Body of pancreas (tissue), 4 donors: ENCODE measurements around the gene DPEP2. TPM values are rescaled to one million over a fixed set of nuclear protein-coding genes. Genes with fewer than 3 reads are reported as not detected.
"Not testable (repeated sequence)": the region's sequence is repeated elsewhere in the genome, so short reads cannot be mapped to it uniquely, and the experiment has no call there.

Experiments
- ATAC-seq: fragments of 150-250 bp; one replicate; pipeline ENCODE4 v1.9.1; 2016
- DNase-seq, 4 donors: peaks; one replicate each; pipeline ENCODE4 v3.0.0-alpha.2; 2019
- H3K27ac ChIP-seq, 4 donors: fragments of 200-600 bp; sonication (generic); 1 replicate in 3 of 4; 2 replicates in 1 of 4; pipeline versions ENCODE4 v1.5.1 to v1.6.1; 2016 to 2019; ENCODE audit warnings: mild to moderate bottlenecking in 1 of 4, mixed read lengths in 1 of 4, moderate library complexity in 1 of 4
- H3K27me3 ChIP-seq, 2 donors: fragments of 200-600 bp; sonication (generic); one replicate each; pipeline ENCODE4 v1.6.0; 2016; ENCODE audit warnings: mild to moderate bottlenecking in 1 of 2
- H3K36me3 ChIP-seq, 2 donors: fragments of 200-600 bp; sonication (generic); replicated peaks in 1 of 2; 2 replicates each; pipeline ENCODE4 v1.5.1; 2016; ENCODE audit warnings: low read depth in 2 of 2; ENCODE audit not compliant: insufficient read depth in 1 of 2
- H3K4me1 ChIP-seq: fragments of 200-600 bp; sonication (generic); one replicate; pipeline ENCODE4 v1.6.0; 2016
- H3K4me3 ChIP-seq, 2 donors: fragments of 200-600 bp; sonication (generic); 1 replicate in 1 of 2; 2 replicates in 1 of 2; pipeline ENCODE4 v1.5.1; 2016 to 2019
- H3K9me3 ChIP-seq, 3 donors: fragments of 200-600 bp; sonication (generic); 1 replicate in 2 of 3; 2 replicates in 1 of 3; pipeline ENCODE4 v1.5.1; 2016
- CTCF ChIP-seq, 7 experiments: fragments of 450-650 bp in 4 of 7; fragments of 200-600 bp in 3 of 7; sonication (generic) in 3 of 7; IDR thresholded peaks; one replicate each; pipeline ENCODE4 v1.5.1; 2016 to 2019; ENCODE audit warnings: antibody characterized with exemption in 7 of 7
- POLR2A ChIP-seq, 3 donors: fragments of 450-650 bp; IDR thresholded peaks; one replicate each; pipeline ENCODE4 v1.6.1; 2016; ENCODE audit warnings: antibody characterized with exemption in 3 of 3, mild to moderate bottlenecking in 2 of 3
- WGBS, 2 donors: methylation state at CpG; one replicate each; pipeline ENCODE4 v1.1.5; 2017; 5-methylcytosine and 5-hydroxymethylcytosine counted together
- intact Hi-C: fragments of 100-400 bp; cut with DNase I; formaldehyde crosslinking; loops from one replicate; pipeline ENCODE4 v1.15.1; 2023
- total RNA-seq, 2 donors: library from RNA; depleted of rRNA; stranded (reverse); fragments of >200 nt; gene quantifications; one replicate each; pipeline ENCODE4 v1.1.0, GENCODE V29; 2016

The DPEP2 gene
- total RNA-seq, 2 donors from 2014 or later, result 0.78 to 1.3 TPM

GRCh38 chr16:67977005-67977404, 22.3 kb downstream of the DPEP2 start:
- H3K27me3 ChIP-seq, result no peaks in the 10 kb centered on the region
- DNase-seq (no peak), ATAC-seq (no peak)
- no peak overlapping the region for H3K27ac ChIP-seq
- WGBS, 2 donors, result 51 to 55% methylated on average over 5 of the region's 5 CpGs
- no peaks in the 10 kb centered on the region for H3K36me3 ChIP-seq
- TF ChIP-seq CTCF (IDR thresholded peaks at IDR 0.05) (no peak), POLR2A (IDR thresholded peaks at IDR 0.05) (no peak)
- H3K4me1 ChIP-seq, result no peaks in the 10 kb centered on the region
- H3K4me3 ChIP-seq, result no peak overlapping the region
- intact Hi-C loops, result no loop called here
- H3K9me3 ChIP-seq, result no peaks in the 10 kb centered on the region

- ATAC-seq, result no peak
- H3K9me3 ChIP-seq, result no peaks in the 10 kb centered on the region
- H3K36me3 ChIP-seq, result no peaks in the 10 kb centered on the region
- no peak overlapping the region for H3K27ac ChIP-seq
- no peak for DNase-seq
- H3K27me3 ChIP-seq, result no peaks in the 10 kb centered on the region
- TF ChIP-seq POLR2A (IDR thresholded peaks at IDR 0.05) (no peak), CTCF (IDR thresholded peaks at IDR 0.05) (no peak)
- 87 to 100% methylated on average over 2 of the region's 2 CpGs for WGBS, 2 donors
- intact Hi-C loops, result no loop called here
- no peak overlapping the region for H3K4me3 ChIP-seq
- no peaks in the 10 kb centered on the region for H3K4me1 ChIP-seq
These were observed 23.1 kb downstream of the DPEP2 start for GRCh38 chr16:67976205-67976604.

- Histone ChIP-seq H3K9me3 (no peaks in the 10 kb centered on the region), H3K4me3 (no peak overlapping the region), H3K27me3 (no peaks in the 10 kb centered on the region), H3K4me1 (no peaks in the 10 kb centered on the region), H3K27ac (no peak overlapping the region), H3K36me3 (no peaks in the 10 kb centered on the region)
- WGBS, 2 donors, result 54 to 61% methylated on average over 8 to 14 of the region's 14 CpGs
- intact Hi-C loops, result no loop called here
- TF ChIP-seq POLR2A (IDR thresholded peaks at IDR 0.05), result no peak
- TF ChIP-seq CTCF (IDR thresholded peaks at IDR 0.05), result no peak
- ATAC-seq (no peak), DNase-seq (no peak)
These were observed 23.8 kb downstream of the DPEP2 start for GRCh38 chr16:67975321-67976105.

GRCh38 chr16:67972285-67972684, 27.0 kb downstream of the DPEP2 start:
- ATAC-seq, H3K27ac ChIP-seq, DNase-seq, H3K27me3 ChIP-seq, intact Hi-C loops, H3K9me3 ChIP-seq, H3K36me3 ChIP-seq, H3K4me1 ChIP-seq, H3K4me3 ChIP-seq: not testable (repeated sequence)
- WGBS, 2 donors, result 85 to 88% methylated on average over 6 to 7 of the region's 7 CpGs

GRCh38 chr16:67971111-67971510, 28.2 kb downstream of the DPEP2 start:
- intact Hi-C loops, result no loop called here
- TF ChIP-seq POLR2A (IDR thresholded peaks at IDR 0.05) (no peak), CTCF (IDR thresholded peaks at IDR 0.05) (no peak)
- no peak for DNase-seq
- no peak overlapping the region for H3K27ac ChIP-seq
- H3K36me3 ChIP-seq, result no peaks in the 10 kb centered on the region
- no peak for ATAC-seq
- H3K27me3 ChIP-seq, result no peaks in the 10 kb centered on the region
- WGBS, 2 donors, result 91 to 94% methylated on average over 8 to 9 of the region's 9 CpGs
- H3K9me3 ChIP-seq, result no peaks in the 10 kb centered on the region
- H3K4me1 ChIP-seq, result peaks cover 17% of the 10 kb centered on the region
- no peak overlapping the region for H3K4me3 ChIP-seq
